Stimulated activated effector memory CD8-positive, alpha-beta T cell treated with anti-CD3 and anti-CD28 coated beads, Interleukin-12 subunit alpha, Interleukin-12 subunit beta, amount 100 ng/mL, for 72 hours (primary cell): ENCODE measurements around the gene FAM131A.
A peak's percentile ranks its signal among the peaks of the same experiment; 100 is the strongest.

Source experiments
- ATAC-seq: fragments of 150-1000 bp; cut with Tn5 transposase; 2 replicates; pipeline ENCODE4 v1.10.0; 2021
- DNase-seq, 2 donors: peaks; one replicate each; pipeline ENCODE4 v3.0.0; 2021 to 2022; ENCODE audit warnings: low spot score in 2 of 2
- H3K27ac Mint-ChIP-seq: one replicate; pipeline ENCODE4 v1.8.0; 2022; ENCODE audit warnings: mild to moderate bottlenecking, mixed read lengths
- H3K36me3 Mint-ChIP-seq: one replicate; pipeline ENCODE4 v1.8.0; 2022; ENCODE audit warnings: mild to moderate bottlenecking, mixed read lengths
- H3K4me1 Mint-ChIP-seq: one replicate; pipeline ENCODE4 v1.8.0; 2022; ENCODE audit warnings: mixed read lengths
- H3K4me3 Mint-ChIP-seq: one replicate; pipeline ENCODE4 v1.8.0; 2022; ENCODE audit warnings: mild to moderate bottlenecking, mixed read lengths
- H3K9me3 Mint-ChIP-seq: one replicate; pipeline ENCODE4 v1.8.0; 2022; ENCODE audit warnings: mixed read lengths

The FAM131A gene

GRCh38 chr3:184311633-184312032, 25.8 kb upstream of the FAM131A start:
- Mint-ChIP-seq H3K4me3 (no peak overlapping the region), H3K27ac (peak overlapping the region; percentile 32)

GRCh38 chr3:184314363-184314699, 23.1 kb upstream of the FAM131A start, which contains the start of gene EIF4G1:
Gene EIF4G1 (plus strand): TSS chr3:184314606. CDS start chr3:184315797, 1,191 bp downstream.
- H3K27ac Mint-ChIP-seq, result peak within 1 kb of the TSS; percentile 89
- ATAC-seq (peak; percentile 89), DNase-seq (peak; percentile 88 to 94)
- H3K4me1 Mint-ChIP-seq, result peaks cover 32% of the 10 kb centered on the region
- no peaks in the 10 kb centered on the region for H3K9me3 Mint-ChIP-seq
- peaks cover 53% of the 10 kb centered on the region for H3K36me3 Mint-ChIP-seq
- peak within 1 kb of the TSS; percentile 67 for H3K4me3 Mint-ChIP-seq

More at GRCh38 chr3:184311633-184312032, 25.8 kb upstream of the FAM131A start:
- ATAC-seq (no peak), DNase-seq (no peak)
- Mint-ChIP-seq H3K4me1 (peaks cover 10% of the 10 kb centered on the region), H3K36me3 (peaks cover 53% of the 10 kb centered on the region), H3K9me3 (no peaks in the 10 kb centered on the region)

DNA sequence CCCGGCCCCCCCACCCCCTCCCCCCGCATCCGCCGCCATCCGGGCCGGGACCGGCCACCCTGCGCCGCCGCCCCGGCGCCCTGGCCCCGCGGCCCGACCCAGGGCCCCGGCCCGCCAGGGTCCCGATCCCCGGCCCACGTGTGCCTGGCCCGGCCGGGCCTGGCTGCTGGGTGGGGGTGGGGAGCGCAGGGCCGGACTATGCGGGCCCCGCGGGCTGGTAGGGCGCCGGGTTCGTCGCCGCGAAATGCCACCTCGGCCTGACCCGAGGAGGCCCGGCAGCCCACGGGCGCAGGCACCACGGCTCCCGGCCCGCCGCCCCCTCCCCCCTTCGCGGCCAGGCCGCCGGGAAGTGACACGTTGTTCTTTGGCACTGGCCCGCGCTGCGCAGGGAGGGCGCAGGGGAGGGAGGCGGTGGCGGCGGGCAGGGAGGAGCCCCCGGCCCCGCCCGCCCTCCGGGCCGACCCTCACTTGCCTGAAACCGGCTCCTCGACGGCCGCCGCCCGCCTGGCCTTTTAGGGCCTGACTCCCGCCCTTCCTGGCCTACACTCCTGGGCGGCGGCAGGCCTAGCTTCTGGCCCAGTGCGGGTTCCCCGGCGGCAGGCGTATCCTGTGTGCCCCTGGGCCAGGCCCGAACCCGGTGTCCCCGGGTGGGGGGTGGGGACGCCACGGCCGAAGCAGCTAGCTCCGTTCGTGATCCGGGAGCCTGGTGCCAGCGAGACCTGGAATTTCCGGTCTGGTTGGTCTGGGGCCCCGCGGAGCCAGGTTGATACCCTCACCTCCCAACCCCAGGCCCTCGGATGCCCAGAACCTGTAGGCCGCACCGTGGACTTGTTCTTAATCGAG, 22.5 kb upstream of the FAM131A start:
- DNase-seq, result peak; percentile 43 to 77
- H3K36me3 Mint-ChIP-seq, result peaks cover 55% of the 10 kb centered on the region
- no peaks in the 10 kb centered on the region for H3K9me3 Mint-ChIP-seq
- H3K4me1 Mint-ChIP-seq, result peaks cover 38% of the 10 kb centered on the region
- H3K27ac Mint-ChIP-seq, result peak overlapping the region; percentile 89
- peak; percentile 67 for ATAC-seq
- H3K4me3 Mint-ChIP-seq, result peak overlapping the region; percentile 67

- no peaks in the 10 kb centered on the region for H3K9me3 Mint-ChIP-seq
- H3K27ac Mint-ChIP-seq, result peak overlapping the region; percentile 77
- DNase-seq (no peak), ATAC-seq (peak; percentile 1)
- H3K4me3 Mint-ChIP-seq, result peak overlapping the region; percentile 67
- peaks cover 38% of the 10 kb centered on the region for H3K4me1 Mint-ChIP-seq
- H3K36me3 Mint-ChIP-seq, result peaks cover 61% of the 10 kb centered on the region
These were observed 21.9 kb upstream of the FAM131A start for GRCh38 chr3:184315543-184315867.

- peak in 1 of 2 donors; percentile 56 for DNase-seq
- peak overlapping the region; percentile 67 for H3K4me3 Mint-ChIP-seq
- ATAC-seq, result no peak
- peaks cover 66% of the 10 kb centered on the region for H3K36me3 Mint-ChIP-seq
- H3K27ac Mint-ChIP-seq, result peak overlapping the region; percentile 77
- H3K4me1 Mint-ChIP-seq, result peaks cover 43% of the 10 kb centered on the region
- no peaks in the 10 kb centered on the region for H3K9me3 Mint-ChIP-seq
These were observed 21.3 kb upstream of the FAM131A start for GRCh38 chr3:184315871-184316661.

GRCh38 chr3:184316792-184317191, 20.6 kb upstream of the FAM131A start:
- H3K36me3 Mint-ChIP-seq, result peaks cover 73% of the 10 kb centered on the region
- ATAC-seq, result no peak

GRCh38 chr3:184317201-184317600, 20.2 kb upstream of the FAM131A start:
- H3K36me3 Mint-ChIP-seq, result peaks cover 77% of the 10 kb centered on the region
- DNase-seq (no peak), ATAC-seq (no peak)
- H3K27ac Mint-ChIP-seq, result peak overlapping the region; percentile 77
- H3K4me3 Mint-ChIP-seq, result peak overlapping the region; percentile 67
- H3K4me1 Mint-ChIP-seq, result peaks cover 52% of the 10 kb centered on the region
- no peaks in the 10 kb centered on the region for H3K9me3 Mint-ChIP-seq

More at GRCh38 chr3:184316792-184317191, 20.6 kb upstream of the FAM131A start:
- DNase-seq, result no peak
- H3K4me1 Mint-ChIP-seq, result peaks cover 50% of the 10 kb centered on the region
- H3K27ac Mint-ChIP-seq, result peak overlapping the region; percentile 77
- H3K4me3 Mint-ChIP-seq, result peak overlapping the region; percentile 67
- H3K9me3 Mint-ChIP-seq, result no peaks in the 10 kb centered on the region

GRCh38 chr3:184320104-184320445, 17.3 kb upstream of the FAM131A start:
- peaks cover 100% of the 10 kb centered on the region for H3K36me3 Mint-ChIP-seq
- H3K9me3 Mint-ChIP-seq, result no peaks in the 10 kb centered on the region
- DNase-seq (no peak), ATAC-seq (peak; percentile 59)
- H3K4me3 Mint-ChIP-seq, result no peak overlapping the region
- H3K4me1 Mint-ChIP-seq, result peaks cover 57% of the 10 kb centered on the region
- H3K27ac Mint-ChIP-seq, result peak overlapping the region; percentile 90

- no peak for ATAC-seq
- peaks cover 62% of the 10 kb centered on the region for H3K4me1 Mint-ChIP-seq
- no peak for DNase-seq
- H3K4me3 Mint-ChIP-seq, result no peak overlapping the region
- H3K9me3 Mint-ChIP-seq, result no peaks in the 10 kb centered on the region
- peak overlapping the region; percentile 90 for H3K27ac Mint-ChIP-seq
- peaks cover 100% of the 10 kb centered on the region for H3K36me3 Mint-ChIP-seq
These were observed 15.7 kb upstream of the FAM131A start for GRCh38 chr3:184321666-184322065.

GRCh38 chr3:184322731-184323487, 14.5 kb upstream of the FAM131A start:
- ATAC-seq, result no peak
- H3K36me3 Mint-ChIP-seq, result peaks cover 100% of the 10 kb centered on the region
- no peak for DNase-seq
- no peak overlapping the region for H3K4me3 Mint-ChIP-seq
- H3K27ac Mint-ChIP-seq, result peak overlapping the region; percentile 90
- H3K4me1 Mint-ChIP-seq, result peaks cover 61% of the 10 kb centered on the region
- no peaks in the 10 kb centered on the region for H3K9me3 Mint-ChIP-seq

GRCh38 chr3:184323696-184324095, 13.7 kb upstream of the FAM131A start:
- Mint-ChIP-seq H3K36me3 (peaks cover 100% of the 10 kb centered on the region), H3K4me3 (no peak overlapping the region), H3K27ac (peak overlapping the region; percentile 54), H3K4me1 (peaks cover 61% of the 10 kb centered on the region), H3K9me3 (no peaks in the 10 kb centered on the region)
- ATAC-seq (no peak), DNase-seq (no peak)

DNA sequence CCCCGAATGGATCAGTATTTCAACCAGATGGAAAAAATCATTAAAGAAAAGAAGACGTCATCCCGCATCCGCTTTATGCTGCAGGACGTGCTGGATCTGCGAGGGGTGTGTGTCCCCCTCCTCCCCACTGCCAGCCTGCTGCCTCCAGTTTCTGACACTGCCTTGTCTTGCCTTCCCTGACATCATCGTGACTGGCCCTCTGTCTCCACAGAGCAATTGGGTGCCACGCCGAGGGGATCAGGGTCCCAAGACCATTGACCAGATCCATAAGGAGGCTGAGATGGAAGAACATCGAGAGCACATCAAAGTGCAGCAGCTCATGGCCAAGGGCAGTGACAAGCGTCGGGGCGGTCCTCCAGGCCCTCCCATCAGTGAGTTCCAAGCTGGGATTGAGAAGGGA, 12.1 kb upstream of the FAM131A start:
- Mint-ChIP-seq H3K27ac (peak overlapping the region; percentile 89), H3K4me3 (no peak overlapping the region), H3K9me3 (no peaks in the 10 kb centered on the region), H3K4me1 (peaks cover 59% of the 10 kb centered on the region), H3K36me3 (peaks cover 100% of the 10 kb centered on the region)
- DNase-seq (no peak), ATAC-seq (no peak)

DNA sequence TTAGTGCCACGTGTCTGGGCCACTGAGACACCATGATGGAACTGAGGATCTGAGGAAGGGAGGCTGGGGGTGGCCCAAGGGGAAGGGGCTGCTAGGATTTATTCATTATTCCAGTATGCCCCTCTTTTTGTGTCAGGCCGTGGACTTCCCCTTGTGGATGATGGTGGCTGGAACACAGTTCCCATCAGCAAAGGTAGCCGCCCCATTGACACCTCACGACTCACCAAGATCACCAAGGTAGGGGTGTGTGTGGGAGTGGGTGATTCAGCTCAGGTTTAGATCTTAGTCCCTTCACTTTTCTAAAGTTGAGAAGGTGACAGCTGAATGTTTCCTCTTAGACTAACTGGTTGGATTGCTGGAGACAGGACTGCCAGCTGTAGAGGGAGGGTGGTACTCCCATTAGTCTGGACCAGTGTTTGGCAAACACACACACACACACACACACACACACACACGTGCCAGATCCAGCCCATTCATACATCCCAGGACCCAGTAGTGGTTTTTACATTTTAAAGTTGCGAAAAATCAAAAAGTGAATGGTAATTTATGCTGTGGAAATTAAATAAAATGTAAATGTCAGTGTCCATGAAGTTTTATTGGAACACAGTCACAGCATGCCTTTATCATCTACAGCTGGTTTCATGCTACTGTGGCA, 11.6 kb upstream of the FAM131A start:
- H3K9me3 Mint-ChIP-seq, result no peaks in the 10 kb centered on the region
- peaks cover 100% of the 10 kb centered on the region for H3K36me3 Mint-ChIP-seq
- H3K4me1 Mint-ChIP-seq, result peaks cover 57% of the 10 kb centered on the region
- peak; percentile 88 for ATAC-seq
- no peak for DNase-seq
- peak overlapping the region; percentile 89 for H3K27ac Mint-ChIP-seq
- H3K4me3 Mint-ChIP-seq, result no peak overlapping the region

GRCh38 chr3:184327171-184327570, 10.2 kb upstream of the FAM131A start:
- no peak for ATAC-seq
- no peaks in the 10 kb centered on the region for H3K9me3 Mint-ChIP-seq
- H3K4me1 Mint-ChIP-seq, result peaks cover 52% of the 10 kb centered on the region
- H3K36me3 Mint-ChIP-seq, result peaks cover 100% of the 10 kb centered on the region
- no peak for DNase-seq
- H3K27ac Mint-ChIP-seq, result peak overlapping the region; percentile 89
- no peak overlapping the region for H3K4me3 Mint-ChIP-seq

DNA sequence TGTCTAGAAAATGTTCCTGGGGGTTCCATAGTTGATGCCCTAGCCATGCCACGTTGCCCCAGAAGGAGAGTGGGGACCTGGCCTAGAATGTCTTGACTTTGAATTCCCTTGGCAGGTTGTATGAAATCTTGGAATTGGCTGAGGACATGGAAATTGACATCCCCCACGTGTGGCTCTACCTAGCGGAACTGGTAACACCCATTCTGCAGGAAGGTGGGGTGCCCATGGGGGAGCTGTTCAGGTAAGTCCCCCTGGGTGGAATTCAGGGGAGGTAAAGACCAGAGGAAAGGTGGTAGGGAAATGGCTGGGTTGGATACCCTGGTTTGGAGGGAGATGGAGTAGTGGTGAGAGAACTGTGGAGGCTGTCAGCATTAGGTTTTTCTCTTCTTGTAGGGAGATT, 8.9 kb upstream of the FAM131A start:
- H3K27ac Mint-ChIP-seq, result peak overlapping the region; percentile 89
- no peak overlapping the region for H3K4me3 Mint-ChIP-seq
- peaks cover 65% of the 10 kb centered on the region for H3K4me1 Mint-ChIP-seq

More for the DNA sequence above, 8.9 kb upstream of the FAM131A start:
- peaks cover 99% of the 10 kb centered on the region for H3K36me3 Mint-ChIP-seq
- DNase-seq (no peak), ATAC-seq (no peak)
- no peaks in the 10 kb centered on the region for H3K9me3 Mint-ChIP-seq
